ENCODE data around the gene MSN. TPM values are rescaled to one million over a fixed set of nuclear protein-coding genes. Genes with fewer than 3 reads are reported as not detected.

MSN gene
- total RNA-seq, 1 donor from 2014 or later = 384 TPM

DNA sequence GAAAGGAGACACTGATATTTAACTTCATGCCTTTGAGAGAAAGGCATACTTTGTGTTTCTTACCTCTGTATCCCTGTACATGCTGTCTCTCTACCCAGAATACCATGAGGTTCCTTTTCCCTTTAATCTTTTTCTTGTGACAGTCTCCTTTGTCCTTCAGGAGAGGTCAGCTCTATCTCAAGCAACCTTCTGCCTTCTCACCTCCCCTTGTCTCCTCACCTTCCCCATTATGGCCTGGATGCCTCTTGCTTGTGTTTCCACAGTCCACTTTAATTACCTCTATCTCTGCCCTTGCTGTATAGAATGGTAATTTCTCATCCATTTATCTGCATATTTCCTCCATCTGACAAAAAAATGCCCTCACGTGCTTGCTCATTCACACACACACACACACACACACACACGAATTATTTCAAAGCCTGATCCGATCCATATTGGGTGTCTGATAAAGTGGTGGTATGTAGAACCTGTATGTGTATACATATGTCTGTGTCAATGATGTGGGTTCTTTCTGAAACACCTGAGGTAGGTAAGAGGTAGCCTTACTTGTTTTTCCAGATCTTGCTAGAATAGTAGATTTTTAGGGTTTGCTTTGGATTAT, 28.5 kb downstream of the MSN start:
- no peak for DNase-seq (ENCODE audit: low spot score)
- Mint-ChIP-seq H3K27me3 (ENCODE audit: low read depth) (no peaks in the 10 kb centered on the region), H3K4me1 (ENCODE audit: low read depth) (peaks cover 75% of the 10 kb centered on the region), H3K4me3 (ENCODE audit: unreplicated experiment) (no peak overlapping the region), H3K9me3 (ENCODE audit: low read depth) (no peaks in the 10 kb centered on the region), H3K36me3 (ENCODE audit: low read depth) (peaks cover 2% of the 10 kb centered on the region), H3K27ac (ENCODE audit: unreplicated experiment) (peak overlapping the region; percentile 93)
- TF ChIP-seq, protein P1, sequence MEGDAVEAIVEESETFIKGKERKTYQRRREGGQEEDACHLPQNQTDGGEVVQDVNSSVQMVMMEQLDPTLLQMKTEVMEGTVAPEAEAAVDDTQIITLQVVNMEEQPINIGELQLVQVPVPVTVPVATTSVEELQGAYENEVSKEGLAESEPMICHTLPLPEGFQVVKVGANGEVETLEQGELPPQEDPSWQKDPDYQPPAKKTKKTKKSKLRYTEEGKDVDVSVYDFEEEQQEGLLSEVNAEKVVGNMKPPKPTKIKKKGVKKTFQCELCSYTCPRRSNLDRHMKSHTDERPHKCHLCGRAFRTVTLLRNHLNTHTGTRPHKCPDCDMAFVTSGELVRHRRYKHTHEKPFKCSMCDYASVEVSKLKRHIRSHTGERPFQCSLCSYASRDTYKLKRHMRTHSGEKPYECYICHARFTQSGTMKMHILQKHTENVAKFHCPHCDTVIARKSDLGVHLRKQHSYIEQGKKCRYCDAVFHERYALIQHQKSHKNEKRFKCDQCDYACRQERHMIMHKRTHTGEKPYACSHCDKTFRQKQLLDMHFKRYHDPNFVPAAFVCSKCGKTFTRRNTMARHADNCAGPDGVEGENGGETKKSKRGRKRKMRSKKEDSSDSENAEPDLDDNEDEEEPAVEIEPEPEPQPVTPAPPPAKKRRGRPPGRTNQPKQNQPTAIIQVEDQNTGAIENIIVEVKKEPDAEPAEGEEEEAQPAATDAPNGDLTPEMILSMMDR (IDR thresholded peaks at IDR 0.05) = no peak

DNA sequence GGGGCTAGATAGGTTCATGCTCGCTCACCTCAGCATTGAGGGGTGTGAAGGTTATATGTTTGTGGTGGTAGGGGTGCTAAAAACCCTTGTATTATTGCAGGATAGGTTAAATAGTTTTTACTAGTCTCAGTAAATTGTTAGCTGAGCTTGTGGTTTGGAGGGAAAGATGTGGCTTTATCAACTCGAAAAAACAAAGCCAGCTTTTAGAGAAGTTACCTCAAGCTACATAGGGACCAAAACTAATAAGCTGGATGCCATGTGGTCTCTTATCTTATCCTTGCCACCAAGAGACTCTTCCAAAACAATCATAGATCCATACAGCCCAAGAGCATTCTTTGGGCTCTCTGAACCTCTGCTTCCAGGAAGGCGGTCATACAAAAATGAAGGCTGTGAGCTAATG, 29.2 kb downstream of the MSN start:
- peak overlapping the region; percentile 93 for H3K27ac Mint-ChIP-seq (ENCODE audit: unreplicated experiment)
- TF ChIP-seq, protein P1 (IDR thresholded peaks at IDR 0.05) = no peak

DNA sequence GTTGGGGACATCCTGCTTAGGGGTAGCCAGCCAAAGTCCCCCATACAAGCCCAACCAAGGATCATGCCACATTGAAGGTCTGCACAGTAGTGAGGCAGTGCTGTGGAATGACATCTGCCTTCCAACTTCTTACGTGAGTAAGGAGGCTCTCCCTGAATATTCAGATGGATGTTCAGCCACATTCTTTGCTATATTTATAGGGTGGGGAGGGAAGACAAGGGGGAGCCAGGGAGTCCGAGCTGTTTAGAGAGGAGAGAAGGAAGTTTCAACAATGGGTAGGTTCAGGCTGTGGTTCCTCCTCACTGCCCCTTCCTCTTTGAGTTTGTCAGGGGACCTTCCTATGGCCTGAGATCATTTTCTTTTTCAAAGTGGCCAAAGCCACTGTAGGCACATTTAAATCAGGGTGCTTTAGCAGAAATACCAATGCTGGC, 29.8 kb downstream of the MSN start:
- no peak for DNase-seq (ENCODE audit: low spot score)
- Mint-ChIP-seq H3K9me3 (ENCODE audit: low read depth) (no peaks in the 10 kb centered on the region), H3K36me3 (ENCODE audit: low read depth) (peaks cover 2% of the 10 kb centered on the region), H3K27ac (ENCODE audit: unreplicated experiment) (peak overlapping the region; percentile 93), H3K27me3 (ENCODE audit: low read depth) (no peaks in the 10 kb centered on the region), H3K4me3 (ENCODE audit: unreplicated experiment) (peak overlapping the region; percentile 42), H3K4me1 (ENCODE audit: low read depth) (peaks cover 65% of the 10 kb centered on the region)
- TF ChIP-seq, protein P1 (IDR thresholded peaks at IDR 0.05) = no peak

More for the DNA sequence above, 29.2 kb downstream of the MSN start:
- DNase-seq (ENCODE audit: low spot score) = no peak
- Mint-ChIP-seq H3K4me3 (ENCODE audit: unreplicated experiment) (peak overlapping the region; percentile 6), H3K9me3 (ENCODE audit: low read depth) (no peaks in the 10 kb centered on the region), H3K36me3 (ENCODE audit: low read depth) (peaks cover 2% of the 10 kb centered on the region), H3K27me3 (ENCODE audit: low read depth) (no peaks in the 10 kb centered on the region), H3K4me1 (ENCODE audit: low read depth) (peaks cover 71% of the 10 kb centered on the region)

DNA sequence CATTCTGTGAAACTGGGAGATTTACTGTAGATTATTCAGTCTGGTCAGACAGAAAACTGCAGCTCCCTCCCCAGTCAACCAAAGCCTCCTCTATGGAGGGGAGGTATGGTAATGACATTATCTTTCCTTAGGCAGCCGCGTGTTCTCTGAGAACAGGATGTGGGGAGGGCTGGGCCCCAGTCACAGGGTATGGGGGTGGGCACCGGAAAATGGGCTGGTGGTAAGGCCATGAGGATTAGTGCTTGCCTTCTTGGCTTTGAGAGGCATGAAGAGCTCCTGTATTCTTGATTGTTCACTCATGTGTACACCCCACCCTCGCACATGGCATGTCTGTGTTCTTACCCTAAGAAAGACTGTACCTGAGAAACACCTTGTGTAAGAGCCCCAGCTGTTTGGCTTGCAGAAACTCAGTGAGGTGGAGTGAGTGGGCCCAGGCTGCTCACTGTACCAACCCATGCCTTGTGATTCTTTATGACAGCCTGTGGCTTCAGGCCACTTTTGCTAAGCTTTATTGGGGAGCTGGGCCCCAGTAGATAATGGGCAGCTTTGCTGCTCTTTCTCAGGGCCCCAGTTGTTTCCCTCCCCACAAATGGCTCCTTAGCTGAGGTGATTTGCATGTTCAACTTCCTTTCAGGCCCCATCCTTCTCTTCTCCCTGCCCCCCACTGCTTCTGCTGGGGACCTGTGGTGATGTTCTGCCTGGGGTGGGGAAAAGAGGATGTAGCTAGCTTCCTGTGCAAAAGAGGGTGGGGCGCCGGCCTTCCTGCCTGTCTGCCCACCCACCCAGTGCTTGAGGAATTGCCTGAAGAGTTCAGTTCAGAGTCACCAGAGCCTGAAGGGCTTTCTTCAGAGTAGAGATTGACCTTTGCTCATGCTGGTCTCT, 30.7 kb downstream of the MSN start:
- TF ChIP-seq, protein P1 (IDR thresholded peaks at IDR 0.05) = no peak
- Mint-ChIP-seq H3K4me1 (ENCODE audit: low read depth) (peaks cover 64% of the 10 kb centered on the region), H3K36me3 (ENCODE audit: low read depth) (peaks cover 2% of the 10 kb centered on the region), H3K9me3 (ENCODE audit: low read depth) (no peaks in the 10 kb centered on the region), H3K27ac (ENCODE audit: unreplicated experiment) (peak overlapping the region; percentile 93), H3K27me3 (ENCODE audit: low read depth) (no peaks in the 10 kb centered on the region), H3K4me3 (ENCODE audit: unreplicated experiment) (no peak overlapping the region)
- no peak for DNase-seq (ENCODE audit: low spot score)

DNA sequence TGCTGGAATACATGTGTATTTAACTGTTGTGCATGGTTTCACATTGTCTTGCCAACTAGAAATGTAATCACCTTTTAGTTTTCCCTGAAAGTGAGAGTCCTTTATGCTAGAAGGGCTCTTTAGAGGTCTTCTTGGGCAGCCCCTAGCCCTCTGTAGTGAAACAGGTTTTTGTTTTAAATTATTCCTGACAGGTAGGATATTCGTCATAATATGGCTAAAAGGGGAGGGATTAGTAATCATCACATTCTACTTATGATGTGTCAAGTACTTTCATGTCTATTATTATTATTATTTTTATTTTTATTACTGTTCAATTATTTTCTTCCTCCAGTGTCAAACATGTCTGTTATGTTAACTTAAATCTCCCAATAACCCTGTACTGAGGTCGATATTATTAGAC, 35.5 kb downstream of the MSN start:
- Mint-ChIP-seq H3K4me3 (ENCODE audit: unreplicated experiment) (no peak overlapping the region), H3K9me3 (ENCODE audit: low read depth) (peaks cover 5% of the 10 kb centered on the region), H3K36me3 (ENCODE audit: low read depth) (no peaks in the 10 kb centered on the region), H3K4me1 (ENCODE audit: low read depth) (peaks cover 64% of the 10 kb centered on the region), H3K27me3 (ENCODE audit: low read depth) (no peaks in the 10 kb centered on the region), H3K27ac (ENCODE audit: unreplicated experiment) (no peak overlapping the region)
- TF ChIP-seq, protein P1 (IDR thresholded peaks at IDR 0.05) = no peak
- DNase-seq (ENCODE audit: low spot score) = no peak

Measured in chondrocyte (in vitro differentiated cells).